ENCODE results near the gene CRY2.
"Not testable (repeated sequence)": the region's sequence is repeated elsewhere in the genome, so short reads cannot be mapped to it uniquely, and the experiment has no call there.

The CRY2 gene

GRCh38 chr11:45839204-45839603, 8.1 kb upstream of the CRY2 start:
- no peak for ATAC-seq
- no peak for TF ChIP-seq ZNF565 (CRISPR knock-in tag; conservative IDR thresholded peaks at IDR 0.05; ENCODE audit: low read depth)
- no peak for TF ChIP-seq ZFP30 (CRISPR knock-in tag; IDR thresholded peaks at IDR 0.05)
- no peak for TF ChIP-seq BACH2 (CRISPR knock-in tag; IDR thresholded peaks at IDR 0.05; ENCODE audit: borderline replicate concordance)
- TF ChIP-seq POU6F1 (CRISPR knock-in tag; IDR thresholded peaks at IDR 0.05; ENCODE audit: borderline replicate concordance, low read depth), result no peak

GRCh38 chr11:45840251-45840650, 7.0 kb upstream of the CRY2 start:
- not testable (repeated sequence) for ATAC-seq

- peak; percentile 68 for ATAC-seq
- no peak for TF ChIP-seq CSDC2 (CRISPR knock-in tag; IDR thresholded peaks at IDR 0.05)
- no peak for TF ChIP-seq CSRNP3 (CRISPR knock-in tag; IDR thresholded peaks at IDR 0.05)
- no peak for TF ChIP-seq ZFP30 (CRISPR knock-in tag; IDR thresholded peaks at IDR 0.05)
- TF ChIP-seq OSR1 (CRISPR knock-in tag; IDR thresholded peaks at IDR 0.05), result no peak
- no peak for TF ChIP-seq PATZ1 (CRISPR knock-in tag; IDR thresholded peaks at IDR 0.05; ENCODE audit: borderline replicate concordance)
- TF ChIP-seq ESRRG (CRISPR knock-in tag; IDR thresholded peaks at IDR 0.05), result no peak
- TF ChIP-seq ARNTL (CRISPR knock-in tag; IDR thresholded peaks at IDR 0.05; ENCODE audit: borderline replicate concordance, low read depth), result no peak
- no peak for TF ChIP-seq ZNF8 (CRISPR knock-in tag; IDR thresholded peaks at IDR 0.05)
- TF ChIP-seq TSHZ2 (CRISPR knock-in tag; IDR thresholded peaks at IDR 0.05), result no peak
- no peak for TF ChIP-seq SNAI2 (CRISPR knock-in tag; IDR thresholded peaks at IDR 0.05)
- TF ChIP-seq CREB5 (CRISPR knock-in tag; IDR thresholded peaks at IDR 0.05; ENCODE audit: low read depth), result no peak
- no peak for TF ChIP-seq ISL1 (CRISPR knock-in tag; IDR thresholded peaks at IDR 0.05)
- no peak for TF ChIP-seq RARB (CRISPR knock-in tag; IDR thresholded peaks at IDR 0.05)
Observed at GRCh38 chr11:45843158-45843924, 3.9 kb upstream of the CRY2 start.

- no peak for ATAC-seq
- TF ChIP-seq PPARA (CRISPR knock-in tag; IDR thresholded peaks at IDR 0.05; ENCODE audit: borderline replicate concordance) (no peak), BACH2 (CRISPR knock-in tag; IDR thresholded peaks at IDR 0.05; ENCODE audit: borderline replicate concordance) (no peak), OSR1 (CRISPR knock-in tag; IDR thresholded peaks at IDR 0.05) (no peak), TSHZ2 (CRISPR knock-in tag; IDR thresholded peaks at IDR 0.05) (no peak), TOX (CRISPR knock-in tag; IDR thresholded peaks at IDR 0.05; ENCODE audit: borderline replicate concordance) (no peak), ZFP3 (CRISPR knock-in tag; IDR thresholded peaks at IDR 0.05) (no peak), ZNF8 (CRISPR knock-in tag; IDR thresholded peaks at IDR 0.05) (no peak), ARNTL (CRISPR knock-in tag; IDR thresholded peaks at IDR 0.05; ENCODE audit: borderline replicate concordance, low read depth) (no peak), TCF4 (CRISPR knock-in tag; IDR thresholded peaks at IDR 0.05; ENCODE audit: borderline replicate concordance) (no peak), PATZ1 (CRISPR knock-in tag; IDR thresholded peaks at IDR 0.05; ENCODE audit: borderline replicate concordance) (no peak), ISL1 (CRISPR knock-in tag; IDR thresholded peaks at IDR 0.05) (no peak)
Observed at GRCh38 chr11:45844822-45845578, 2.3 kb upstream of the CRY2 start.

All from SK-N-SH treated with all-trans-retinoic acid at 6 μM for 48 hours (cell line).